ENCODE data around the gene B4GALT7.

B4GALT7 gene

GRCh38 chr5:177592905-177593304 is 7.0 kb upstream of the B4GALT7 start:
- Histone ChIP-seq H3K9me3 (ENCODE audit: control insufficient read depth, low read length) (no peaks in the 10 kb centered on the region), H3K4me1 (ENCODE audit: control insufficient read depth, insufficient read depth, low read length, poor library complexity, severe bottlenecking) (peaks cover 12% of the 10 kb centered on the region), H3K36me3 (ENCODE audit: control insufficient read depth, insufficient read depth, low read length) (peaks cover 34% of the 10 kb centered on the region), H3K27ac (ENCODE audit: insufficient read depth, low read length, poor library complexity, severe bottlenecking) (peak overlapping the region; percentile 83), H3K4me3 (ENCODE audit: insufficient read depth, low read depth, low read length, poor library complexity, severe bottlenecking) (peak overlapping the region; percentile 95), H3K27me3 (replicated peaks; ENCODE audit: control insufficient read depth, insufficient read depth, low read length, poor library complexity, severe bottlenecking) (no peaks in the 10 kb centered on the region)
- no peak for DNase-seq

- Histone ChIP-seq H3K36me3 (ENCODE audit: control insufficient read depth, insufficient read depth, low read length) (peaks cover 34% of the 10 kb centered on the region), H3K4me3 (ENCODE audit: insufficient read depth, low read depth, low read length, poor library complexity, severe bottlenecking) (peak overlapping the region; percentile 11), H3K27me3 (replicated peaks; ENCODE audit: control insufficient read depth, insufficient read depth, low read length, poor library complexity, severe bottlenecking) (no peaks in the 10 kb centered on the region), H3K4me1 (ENCODE audit: control insufficient read depth, insufficient read depth, low read length, poor library complexity, severe bottlenecking) (peaks cover 12% of the 10 kb centered on the region), H3K27ac (ENCODE audit: insufficient read depth, low read length, poor library complexity, severe bottlenecking) (no peak overlapping the region), H3K9me3 (ENCODE audit: control insufficient read depth, low read length) (no peaks in the 10 kb centered on the region)
- DNase-seq, result no peak
Measured at GRCh38 chr5:177593511-177593910, 6.4 kb upstream of the B4GALT7 start.

- H3K4me1 ChIP-seq (ENCODE audit: control insufficient read depth, insufficient read depth, low read length, poor library complexity, severe bottlenecking), result peaks cover 12% of the 10 kb centered on the region
- no peak for DNase-seq
- no peak overlapping the region for H3K27ac ChIP-seq (ENCODE audit: insufficient read depth, low read length, poor library complexity, severe bottlenecking)
- H3K4me3 ChIP-seq (ENCODE audit: insufficient read depth, low read depth, low read length, poor library complexity, severe bottlenecking), result no peak overlapping the region
- H3K36me3 ChIP-seq (ENCODE audit: control insufficient read depth, insufficient read depth, low read length), result peaks cover 34% of the 10 kb centered on the region
- H3K9me3 ChIP-seq (ENCODE audit: control insufficient read depth, low read length), result no peaks in the 10 kb centered on the region
- H3K27me3 ChIP-seq (replicated peaks; ENCODE audit: control insufficient read depth, insufficient read depth, low read length, poor library complexity, severe bottlenecking), result no peaks in the 10 kb centered on the region
Measured at GRCh38 chr5:177594071-177594470, 5.9 kb upstream of the B4GALT7 start.

GRCh38 chr5:177595026-177595585 is 4.8 kb upstream of the B4GALT7 start:
- Histone ChIP-seq H3K9me3 (ENCODE audit: control insufficient read depth, low read length) (no peaks in the 10 kb centered on the region), H3K4me3 (ENCODE audit: insufficient read depth, low read depth, low read length, poor library complexity, severe bottlenecking) (no peak overlapping the region), H3K27ac (ENCODE audit: insufficient read depth, low read length, poor library complexity, severe bottlenecking) (no peak overlapping the region), H3K4me1 (ENCODE audit: control insufficient read depth, insufficient read depth, low read length, poor library complexity, severe bottlenecking) (peaks cover 12% of the 10 kb centered on the region), H3K36me3 (ENCODE audit: control insufficient read depth, insufficient read depth, low read length) (peaks cover 34% of the 10 kb centered on the region), H3K27me3 (replicated peaks; ENCODE audit: control insufficient read depth, insufficient read depth, low read length, poor library complexity, severe bottlenecking) (no peaks in the 10 kb centered on the region)
- no peak for DNase-seq

GRCh38 chr5:177595991-177596774 is 3.7 kb upstream of the B4GALT7 start:
- Histone ChIP-seq H3K27ac (ENCODE audit: insufficient read depth, low read length, poor library complexity, severe bottlenecking) (no peak overlapping the region), H3K4me3 (ENCODE audit: insufficient read depth, low read depth, low read length, poor library complexity, severe bottlenecking) (no peak overlapping the region), H3K36me3 (ENCODE audit: control insufficient read depth, insufficient read depth, low read length) (peaks cover 34% of the 10 kb centered on the region), H3K9me3 (ENCODE audit: control insufficient read depth, low read length) (no peaks in the 10 kb centered on the region), H3K4me1 (ENCODE audit: control insufficient read depth, insufficient read depth, low read length, poor library complexity, severe bottlenecking) (peaks cover 14% of the 10 kb centered on the region), H3K27me3 (replicated peaks; ENCODE audit: control insufficient read depth, insufficient read depth, low read length, poor library complexity, severe bottlenecking) (no peaks in the 10 kb centered on the region)
- DNase-seq, result no peak

GRCh38 chr5:177596775-177597238 is 3.1 kb upstream of the B4GALT7 start:
- Histone ChIP-seq H3K36me3 (ENCODE audit: control insufficient read depth, insufficient read depth, low read length) (peaks cover 34% of the 10 kb centered on the region), H3K4me1 (ENCODE audit: control insufficient read depth, insufficient read depth, low read length, poor library complexity, severe bottlenecking) (peaks cover 18% of the 10 kb centered on the region), H3K27me3 (replicated peaks; ENCODE audit: control insufficient read depth, insufficient read depth, low read length, poor library complexity, severe bottlenecking) (no peaks in the 10 kb centered on the region), H3K9me3 (ENCODE audit: control insufficient read depth, low read length) (no peaks in the 10 kb centered on the region), H3K4me3 (ENCODE audit: insufficient read depth, low read depth, low read length, poor library complexity, severe bottlenecking) (no peak overlapping the region), H3K27ac (ENCODE audit: insufficient read depth, low read length, poor library complexity, severe bottlenecking) (no peak overlapping the region)
- DNase-seq, result no peak

GRCh38 chr5:177598477-177598876 is 1.5 kb upstream of the B4GALT7 start:
- H3K36me3 ChIP-seq (ENCODE audit: control insufficient read depth, insufficient read depth, low read length), result peaks cover 30% of the 10 kb centered on the region
- no peaks in the 10 kb centered on the region for H3K27me3 ChIP-seq (replicated peaks; ENCODE audit: control insufficient read depth, insufficient read depth, low read length, poor library complexity, severe bottlenecking)
- no peak for DNase-seq
- peak overlapping the region; percentile 11 for H3K27ac ChIP-seq (ENCODE audit: insufficient read depth, low read length, poor library complexity, severe bottlenecking)
- H3K9me3 ChIP-seq (ENCODE audit: control insufficient read depth, low read length), result no peaks in the 10 kb centered on the region
- peaks cover 8% of the 10 kb centered on the region for H3K4me1 ChIP-seq (ENCODE audit: control insufficient read depth, insufficient read depth, low read length, poor library complexity, severe bottlenecking)
- H3K4me3 ChIP-seq (ENCODE audit: insufficient read depth, low read depth, low read length, poor library complexity, severe bottlenecking), result no peak overlapping the region

GRCh38 chr5:177600508-177601018 is 631 bp downstream of the B4GALT7 start:
- peak overlapping the region; percentile 79 for H3K4me3 ChIP-seq (ENCODE audit: insufficient read depth, low read depth, low read length, poor library complexity, severe bottlenecking)
- no peak for DNase-seq
- no peaks in the 10 kb centered on the region for H3K9me3 ChIP-seq (ENCODE audit: control insufficient read depth, low read length)
- peaks cover 10% of the 10 kb centered on the region for H3K36me3 ChIP-seq (ENCODE audit: control insufficient read depth, insufficient read depth, low read length)
- peak overlapping the region; percentile 65 for H3K27ac ChIP-seq (ENCODE audit: insufficient read depth, low read length, poor library complexity, severe bottlenecking)
- H3K4me1 ChIP-seq (ENCODE audit: control insufficient read depth, insufficient read depth, low read length, poor library complexity, severe bottlenecking), result peaks cover 6% of the 10 kb centered on the region
- H3K27me3 ChIP-seq (replicated peaks; ENCODE audit: control insufficient read depth, insufficient read depth, low read length, poor library complexity, severe bottlenecking), result no peaks in the 10 kb centered on the region

GRCh38 chr5:177601126-177601525 is 1.2 kb downstream of the B4GALT7 start:
- H3K27me3 ChIP-seq (replicated peaks; ENCODE audit: control insufficient read depth, insufficient read depth, low read length, poor library complexity, severe bottlenecking), result no peaks in the 10 kb centered on the region
- no peak overlapping the region for H3K27ac ChIP-seq (ENCODE audit: insufficient read depth, low read length, poor library complexity, severe bottlenecking)
- H3K36me3 ChIP-seq (ENCODE audit: control insufficient read depth, insufficient read depth, low read length), result peaks cover 9% of the 10 kb centered on the region
- no peaks in the 10 kb centered on the region for H3K9me3 ChIP-seq (ENCODE audit: control insufficient read depth, low read length)
- no peak for DNase-seq
- H3K4me1 ChIP-seq (ENCODE audit: control insufficient read depth, insufficient read depth, low read length, poor library complexity, severe bottlenecking), result peaks cover 6% of the 10 kb centered on the region
- H3K4me3 ChIP-seq (ENCODE audit: insufficient read depth, low read depth, low read length, poor library complexity, severe bottlenecking), result no peak overlapping the region
